GM12864 (cell line): ENCODE measurements around the gene CISD1.
"Not testable (repeated sequence)": the region's sequence is repeated elsewhere in the genome, so short reads cannot be mapped to it uniquely, and the experiment has no call there.

Experiments used
- DNase-seq: peaks from one replicate; pipeline ENCODE4 v3.0.0-alpha.2; 2011; ENCODE audit warnings: low read depth
- H3K4me3 ChIP-seq: 2 replicates; pipeline ENCODE4 v1.5.1; 2011; ENCODE audit warnings: mild to moderate bottlenecking, low read depth, low read length, control low read depth
- CTCF ChIP-seq: IDR thresholded peaks from 2 replicates; pipeline ENCODE4 v1.5.1; 2011; ENCODE audit warnings: low read depth, mild to moderate bottlenecking, moderate library complexity, low read length, control low read depth, inconsistent platforms; ENCODE audit errors: missing control alignments

CISD1 gene

GRCh38 chr10:58268946-58269781 is at the start of gene CISD1:
Gene CISD1, plus strand, starts transcription at chr10:58269162. Its CDS starts 112 bp downstream, at chr10:58269274.
- peak; percentile 99 for DNase-seq
- H3K4me3 ChIP-seq, result peak within 1 kb of the TSS; percentile 100
- no peak for TF ChIP-seq CTCF

- no peak for DNase-seq
- no peak overlapping the region for H3K4me3 ChIP-seq
- TF ChIP-seq CTCF, result no peak
These were observed 49.1 kb upstream of the CISD1 start for GRCh38 chr10:58219875-58220274.

GRCh38 chr10:58220769-58221451 is 48.1 kb upstream of the CISD1 start:
- H3K4me3 ChIP-seq, result no peak overlapping the region
- DNase-seq, result no peak
- no peak for TF ChIP-seq CTCF

- no peak overlapping the region for H3K4me3 ChIP-seq
- no peak for DNase-seq
- no peak for TF ChIP-seq CTCF
These were observed 43.3 kb upstream of the CISD1 start for GRCh38 chr10:58225654-58226053.

- not testable (repeated sequence) for H3K4me3 ChIP-seq, DNase-seq
These were observed 39.1 kb upstream of the CISD1 start for GRCh38 chr10:58229856-58230255.

GRCh38 chr10:58237014-58237834 is 31.7 kb upstream of the CISD1 start:
- no peak for DNase-seq

More at GRCh38 chr10:58237014-58237834, 31.7 kb upstream of the CISD1 start:
- TF ChIP-seq CTCF, result no peak
- no peak overlapping the region for H3K4me3 ChIP-seq
